ENCODE measurements around the gene CASP14. TPM values are rescaled to one million over a fixed set of nuclear protein-coding genes. Genes with fewer than 3 reads are reported as not detected.

Gene CASP14
- total and polyA plus RNA-seq, 9 of the 15 experiments (the other 6 are each of a cell fraction or from before 2014, with no cell fraction given), result not detected

DNA sequence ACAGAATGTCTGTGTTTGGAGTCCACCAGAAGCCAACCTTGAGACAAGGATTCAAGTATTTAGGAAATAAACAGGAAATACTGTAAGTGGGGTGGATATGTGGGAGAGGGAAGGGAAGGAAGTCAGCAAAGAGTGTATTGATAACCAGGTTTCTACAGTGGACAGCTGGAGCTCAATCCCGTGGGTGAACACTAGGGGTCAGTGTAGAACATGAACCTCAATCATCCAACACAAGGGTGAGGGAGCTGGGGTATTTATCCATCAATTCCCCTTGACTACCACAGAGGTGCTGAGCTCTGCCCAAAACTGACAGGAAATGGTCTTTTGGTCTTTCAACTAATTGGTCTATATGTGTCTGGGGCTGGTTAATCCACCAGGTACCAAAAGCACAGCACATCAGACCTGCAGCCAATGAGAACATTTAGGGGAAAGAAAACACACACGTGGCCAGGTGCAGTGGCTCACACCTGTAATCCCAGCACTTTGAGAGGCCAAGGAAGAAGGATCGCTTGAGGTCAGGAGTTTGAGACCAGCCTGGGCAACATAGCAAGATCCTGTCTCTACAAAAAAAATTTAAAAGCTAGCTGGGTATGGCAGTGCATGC lies 52.3 kb downstream of the CASP14 start (continued):
- TF ChIP-seq, protein P1, sequence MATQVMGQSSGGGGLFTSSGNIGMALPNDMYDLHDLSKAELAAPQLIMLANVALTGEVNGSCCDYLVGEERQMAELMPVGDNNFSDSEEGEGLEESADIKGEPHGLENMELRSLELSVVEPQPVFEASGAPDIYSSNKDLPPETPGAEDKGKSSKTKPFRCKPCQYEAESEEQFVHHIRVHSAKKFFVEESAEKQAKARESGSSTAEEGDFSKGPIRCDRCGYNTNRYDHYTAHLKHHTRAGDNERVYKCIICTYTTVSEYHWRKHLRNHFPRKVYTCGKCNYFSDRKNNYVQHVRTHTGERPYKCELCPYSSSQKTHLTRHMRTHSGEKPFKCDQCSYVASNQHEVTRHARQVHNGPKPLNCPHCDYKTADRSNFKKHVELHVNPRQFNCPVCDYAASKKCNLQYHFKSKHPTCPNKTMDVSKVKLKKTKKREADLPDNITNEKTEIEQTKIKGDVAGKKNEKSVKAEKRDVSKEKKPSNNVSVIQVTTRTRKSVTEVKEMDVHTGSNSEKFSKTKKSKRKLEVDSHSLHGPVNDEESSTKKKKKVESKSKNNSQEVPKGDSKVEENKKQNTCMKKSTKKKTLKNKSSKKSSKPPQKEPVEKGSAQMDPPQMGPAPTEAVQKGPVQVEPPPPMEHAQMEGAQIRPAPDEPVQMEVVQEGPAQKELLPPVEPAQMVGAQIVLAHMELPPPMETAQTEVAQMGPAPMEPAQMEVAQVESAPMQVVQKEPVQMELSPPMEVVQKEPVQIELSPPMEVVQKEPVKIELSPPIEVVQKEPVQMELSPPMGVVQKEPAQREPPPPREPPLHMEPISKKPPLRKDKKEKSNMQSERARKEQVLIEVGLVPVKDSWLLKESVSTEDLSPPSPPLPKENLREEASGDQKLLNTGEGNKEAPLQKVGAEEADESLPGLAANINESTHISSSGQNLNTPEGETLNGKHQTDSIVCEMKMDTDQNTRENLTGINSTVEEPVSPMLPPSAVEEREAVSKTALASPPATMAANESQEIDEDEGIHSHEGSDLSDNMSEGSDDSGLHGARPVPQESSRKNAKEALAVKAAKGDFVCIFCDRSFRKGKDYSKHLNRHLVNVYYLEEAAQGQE (IDR thresholded peaks at IDR 0.05; ENCODE audit: borderline replicate concordance), result peak; percentile 25; the same call in 1 of the 2 replicates
- TF ChIP-seq, protein P1 (CRISPR knock-in tag; IDR thresholded peaks at IDR 0.05; ENCODE audit: low read depth), result no peak
- TF ChIP-seq ZFP36 (IDR thresholded peaks at IDR 0.05; ENCODE audit: low read depth, low read length, partially characterized antibody) (peak; percentile 53), ZSCAN32 (CRISPR knock-in tag; IDR thresholded peaks at IDR 0.05) (peak; percentile 95), PHB (CRISPR knock-in tag; IDR thresholded peaks at IDR 0.05) (no peak), GABPA (tag; conservative IDR thresholded peaks at IDR 0.05; ENCODE audit: low read depth) (no peak)
- TF ChIP-seq, protein P2, sequence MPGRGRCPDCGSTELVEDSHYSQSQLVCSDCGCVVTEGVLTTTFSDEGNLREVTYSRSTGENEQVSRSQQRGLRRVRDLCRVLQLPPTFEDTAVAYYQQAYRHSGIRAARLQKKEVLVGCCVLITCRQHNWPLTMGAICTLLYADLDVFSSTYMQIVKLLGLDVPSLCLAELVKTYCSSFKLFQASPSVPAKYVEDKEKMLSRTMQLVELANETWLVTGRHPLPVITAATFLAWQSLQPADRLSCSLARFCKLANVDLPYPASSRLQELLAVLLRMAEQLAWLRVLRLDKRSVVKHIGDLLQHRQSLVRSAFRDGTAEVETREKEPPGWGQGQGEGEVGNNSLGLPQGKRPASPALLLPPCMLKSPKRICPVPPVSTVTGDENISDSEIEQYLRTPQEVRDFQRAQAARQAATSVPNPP (IDR thresholded peaks at IDR 0.05; ENCODE audit: borderline replicate concordance, insufficient read depth, insufficient read length), result no peak
- TF ChIP-seq, protein P3, sequence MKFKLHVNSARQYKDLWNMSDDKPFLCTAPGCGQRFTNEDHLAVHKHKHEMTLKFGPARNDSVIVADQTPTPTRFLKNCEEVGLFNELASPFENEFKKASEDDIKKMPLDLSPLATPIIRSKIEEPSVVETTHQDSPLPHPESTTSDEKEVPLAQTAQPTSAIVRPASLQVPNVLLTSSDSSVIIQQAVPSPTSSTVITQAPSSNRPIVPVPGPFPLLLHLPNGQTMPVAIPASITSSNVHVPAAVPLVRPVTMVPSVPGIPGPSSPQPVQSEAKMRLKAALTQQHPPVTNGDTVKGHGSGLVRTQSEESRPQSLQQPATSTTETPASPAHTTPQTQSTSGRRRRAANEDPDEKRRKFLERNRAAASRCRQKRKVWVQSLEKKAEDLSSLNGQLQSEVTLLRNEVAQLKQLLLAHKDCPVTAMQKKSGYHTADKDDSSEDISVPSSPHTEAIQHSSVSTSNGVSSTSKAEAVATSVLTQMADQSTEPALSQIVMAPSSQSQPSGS (CRISPR knock-in tag; IDR thresholded peaks at IDR 0.05), result no peak
- TF ChIP-seq, protein P4, sequence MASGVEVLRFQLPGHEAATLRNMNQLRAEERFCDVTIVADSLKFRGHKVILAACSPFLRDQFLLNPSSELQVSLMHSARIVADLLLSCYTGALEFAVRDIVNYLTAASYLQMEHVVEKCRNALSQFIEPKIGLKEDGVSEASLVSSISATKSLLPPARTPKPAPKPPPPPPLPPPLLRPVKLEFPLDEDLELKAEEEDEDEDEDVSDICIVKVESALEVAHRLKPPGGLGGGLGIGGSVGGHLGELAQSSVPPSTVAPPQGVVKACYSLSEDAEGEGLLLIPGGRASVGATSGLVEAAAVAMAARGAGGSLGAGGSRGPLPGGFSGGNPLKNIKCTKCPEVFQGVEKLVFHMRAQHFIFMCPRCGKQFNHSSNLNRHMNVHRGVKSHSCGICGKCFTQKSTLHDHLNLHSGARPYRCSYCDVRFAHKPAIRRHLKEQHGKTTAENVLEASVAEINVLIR (CRISPR knock-in tag; IDR thresholded peaks at IDR 0.05), result no peak

Measured in K562 (cell line).